ENCODE measurements around the gene TRUB2.

The TRUB2 gene

GRCh38 chr9:128360826-128361225 lies 38.6 kb upstream of the TRUB2 start:
- peaks cover 0 to 4% of the 10 kb centered on the region in 2 donors for H3K27me3 ChIP-seq
- H3K36me3 ChIP-seq: peaks cover 4 to 26% (median 15%) of the 10 kb centered on the region in 3 donors
- no peaks in the 10 kb centered on the region for H3K9me3 ChIP-seq

GRCh38 chr9:128358861-128359260 lies 36.6 kb upstream of the TRUB2 start:
- H3K9me3 ChIP-seq: no peaks in the 10 kb centered on the region
- peaks cover 0 to 16% (median 11%) of the 10 kb centered on the region in 4 donors for H3K4me1 ChIP-seq
- H3K27me3 ChIP-seq: no peaks in the 10 kb centered on the region
- no peak overlapping the region for H3K27ac ChIP-seq
- intact Hi-C loops (cut with DNase I; ENCODE audit: low total_unique reads): no loop called here
- H3K4me3 ChIP-seq: no peak overlapping the region
- H3K36me3 ChIP-seq: peaks cover 15 to 46% (median 30%) of the 10 kb centered on the region in 3 donors
- DNase-seq: no peak
- TF ChIP-seq CTCF (IDR thresholded peaks at IDR 0.05): no peak

More at GRCh38 chr9:128360826-128361225, 38.6 kb upstream of the TRUB2 start:
- Histone ChIP-seq H3K4me1 (peaks cover 0 to 26% (median 18%) of the 10 kb centered on the region in 4 donors), H3K27ac (peak overlapping the region in 1 of 2 donors; percentile 28), H3K4me3 (no peak overlapping the region)
- DNase-seq: no peak
- no peak for TF ChIP-seq CTCF (IDR thresholded peaks at IDR 0.05)
- intact Hi-C loops (cut with DNase I; ENCODE audit: low total_unique reads): no loop called here

GRCh38 chr9:128358090-128358489 lies 35.8 kb upstream of the TRUB2 start:
- Histone ChIP-seq H3K36me3 (peaks cover 18 to 51% (median 35%) of the 10 kb centered on the region in 3 donors), H3K4me1 (peaks cover 0 to 16% (median 11%) of the 10 kb centered on the region in 4 donors)

GRCh38 chr9:128355451-128355850 lies 33.2 kb upstream of the TRUB2 start:
- no peak for DNase-seq
- intact Hi-C loops (cut with DNase I; ENCODE audit: low total_unique reads): no loop called here
- H3K9me3 ChIP-seq: no peaks in the 10 kb centered on the region
- no peaks in the 10 kb centered on the region for H3K4me1 ChIP-seq
- H3K4me3 ChIP-seq: no peak overlapping the region
- H3K27me3 ChIP-seq: no peaks in the 10 kb centered on the region
- H3K36me3 ChIP-seq: peaks cover 30 to 75% (median 56%) of the 10 kb centered on the region in 3 donors
- no peak overlapping the region for H3K27ac ChIP-seq
- TF ChIP-seq CTCF (IDR thresholded peaks at IDR 0.05): no peak

More at GRCh38 chr9:128358090-128358489, 35.8 kb upstream of the TRUB2 start:
- H3K27ac ChIP-seq: no peak overlapping the region
- intact Hi-C loops (cut with DNase I; ENCODE audit: low total_unique reads): no loop called here
- no peaks in the 10 kb centered on the region for H3K9me3 ChIP-seq
- no peak overlapping the region for H3K4me3 ChIP-seq
- H3K27me3 ChIP-seq: no peaks in the 10 kb centered on the region
- TF ChIP-seq CTCF (IDR thresholded peaks at IDR 0.05): no peak
- no peak for DNase-seq

- no peaks in the 10 kb centered on the region for H3K9me3 ChIP-seq
- H3K36me3 ChIP-seq: peaks cover 64 to 95% (median 84%) of the 10 kb centered on the region in 3 donors
- intact Hi-C loops (cut with DNase I; ENCODE audit: low total_unique reads): no loop called here
- H3K4me1 ChIP-seq: no peaks in the 10 kb centered on the region
- no peak for TF ChIP-seq CTCF (IDR thresholded peaks at IDR 0.05)
- no peak for DNase-seq
- H3K27ac ChIP-seq: no peak overlapping the region
- no peaks in the 10 kb centered on the region for H3K27me3 ChIP-seq
- H3K4me3 ChIP-seq: no peak overlapping the region
Observed at GRCh38 chr9:128349772-128350171, 27.5 kb upstream of the TRUB2 start.

- no peaks in the 10 kb centered on the region for H3K27me3 ChIP-seq
- no peak overlapping the region for H3K27ac ChIP-seq
- no peak for TF ChIP-seq CTCF (IDR thresholded peaks at IDR 0.05)
- no peak for DNase-seq
- H3K36me3 ChIP-seq: peaks cover 70 to 95% (median 87%) of the 10 kb centered on the region in 3 donors
- H3K4me3 ChIP-seq: no peak overlapping the region
- no peaks in the 10 kb centered on the region for H3K9me3 ChIP-seq
- no peaks in the 10 kb centered on the region for H3K4me1 ChIP-seq
- intact Hi-C loops (cut with DNase I; ENCODE audit: low total_unique reads): no loop called here
Observed at GRCh38 chr9:128349125-128349524, 26.9 kb upstream of the TRUB2 start.

All from tibial artery (tissue), 4 donors.